ENCODE measurements around the gene APC2.
"Not testable (repeated sequence)": the region's sequence is repeated elsewhere in the genome, so short reads cannot be mapped to it uniquely, and the experiment has no call there.

Gene APC2

DNA sequence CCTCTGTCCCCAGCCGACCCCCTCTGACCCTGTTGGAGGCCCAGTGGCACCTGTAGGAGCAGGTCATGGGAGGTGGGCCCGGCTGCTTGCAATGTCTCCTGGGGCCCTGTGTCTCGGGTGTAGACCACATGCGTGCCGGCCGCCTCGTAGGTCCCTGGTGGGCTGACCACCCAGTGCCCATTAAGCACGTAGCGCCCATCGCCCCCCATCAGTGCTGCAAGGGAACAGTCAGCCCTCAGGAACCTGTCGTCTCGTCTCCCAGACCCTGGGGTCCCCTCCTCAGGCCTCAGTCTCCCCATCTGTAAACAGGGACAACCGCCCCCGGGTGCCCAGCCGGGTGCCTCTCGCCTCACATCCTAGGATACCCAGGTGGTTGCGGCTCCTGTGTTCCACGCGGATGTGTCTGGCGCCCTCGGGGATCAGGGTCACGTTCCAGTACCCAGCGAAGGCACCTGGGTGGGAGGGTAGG, 57.3 kb downstream of the APC2 start:
- no peak for DNase-seq (ENCODE audit: low read depth, low spot score)
- H3K27ac ChIP-seq = peak overlapping the region; percentile 60

DNA sequence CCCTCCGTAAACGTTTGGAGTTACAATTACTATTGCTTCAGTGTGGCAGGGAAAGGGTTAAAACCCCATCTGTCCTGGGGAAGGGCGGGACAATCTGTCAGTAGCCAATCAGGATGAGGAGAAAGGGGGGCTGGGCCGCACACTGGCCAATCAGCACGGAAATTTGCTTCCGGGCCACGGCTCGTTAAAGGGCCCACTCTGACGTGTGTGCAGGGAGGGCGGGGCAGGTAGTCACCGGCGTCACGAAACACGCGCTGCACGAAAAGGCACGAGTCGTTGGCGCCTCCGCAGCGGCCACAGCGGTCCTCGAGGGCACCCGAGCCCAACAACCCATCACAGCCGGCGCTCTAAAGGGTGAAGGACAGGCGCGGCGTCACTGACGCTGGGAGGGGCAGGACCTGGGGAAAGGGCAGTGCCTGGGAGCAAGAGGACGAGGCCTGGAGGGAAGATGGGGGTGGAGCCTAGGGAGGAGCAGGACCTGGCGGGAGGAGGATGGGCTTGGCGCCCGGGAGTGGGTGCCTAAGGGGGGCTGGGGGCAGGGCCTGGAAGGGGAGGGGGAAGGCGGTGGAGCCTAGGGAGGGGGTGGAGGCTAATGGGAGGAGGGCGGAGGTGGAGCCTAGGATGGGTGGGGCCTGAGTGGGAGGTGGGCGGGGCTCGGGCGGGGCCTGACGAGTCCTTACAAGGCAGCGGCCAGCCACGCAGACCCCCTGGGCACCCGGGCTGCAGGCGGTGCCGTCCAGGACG, 58.0 kb downstream of the APC2 start:
- H3K27ac ChIP-seq = peak overlapping the region; percentile 60
- DNase-seq (ENCODE audit: low read depth, low spot score) = peak; percentile 73

- DNase-seq (ENCODE audit: low read depth, low spot score) = no peak
- H3K27ac ChIP-seq = peak overlapping the region; percentile 60
Observed at GRCh38 chr19:1508507-1508856, 58.6 kb downstream of the APC2 start.

- DNase-seq (ENCODE audit: low read depth, low spot score) = no peak
- H3K27ac ChIP-seq = no peak overlapping the region
Observed at GRCh38 chr19:1509602-1510441, 59.9 kb downstream of the APC2 start.

- no peak overlapping the region for H3K27ac ChIP-seq
- DNase-seq (ENCODE audit: low read depth, low spot score) = no peak
Observed at GRCh38 chr19:1510442-1510806, 60.5 kb downstream of the APC2 start.

- no peak for DNase-seq (ENCODE audit: low read depth, low spot score)
Observed at GRCh38 chr19:1510807-1511206, 60.9 kb downstream of the APC2 start.

DNA sequence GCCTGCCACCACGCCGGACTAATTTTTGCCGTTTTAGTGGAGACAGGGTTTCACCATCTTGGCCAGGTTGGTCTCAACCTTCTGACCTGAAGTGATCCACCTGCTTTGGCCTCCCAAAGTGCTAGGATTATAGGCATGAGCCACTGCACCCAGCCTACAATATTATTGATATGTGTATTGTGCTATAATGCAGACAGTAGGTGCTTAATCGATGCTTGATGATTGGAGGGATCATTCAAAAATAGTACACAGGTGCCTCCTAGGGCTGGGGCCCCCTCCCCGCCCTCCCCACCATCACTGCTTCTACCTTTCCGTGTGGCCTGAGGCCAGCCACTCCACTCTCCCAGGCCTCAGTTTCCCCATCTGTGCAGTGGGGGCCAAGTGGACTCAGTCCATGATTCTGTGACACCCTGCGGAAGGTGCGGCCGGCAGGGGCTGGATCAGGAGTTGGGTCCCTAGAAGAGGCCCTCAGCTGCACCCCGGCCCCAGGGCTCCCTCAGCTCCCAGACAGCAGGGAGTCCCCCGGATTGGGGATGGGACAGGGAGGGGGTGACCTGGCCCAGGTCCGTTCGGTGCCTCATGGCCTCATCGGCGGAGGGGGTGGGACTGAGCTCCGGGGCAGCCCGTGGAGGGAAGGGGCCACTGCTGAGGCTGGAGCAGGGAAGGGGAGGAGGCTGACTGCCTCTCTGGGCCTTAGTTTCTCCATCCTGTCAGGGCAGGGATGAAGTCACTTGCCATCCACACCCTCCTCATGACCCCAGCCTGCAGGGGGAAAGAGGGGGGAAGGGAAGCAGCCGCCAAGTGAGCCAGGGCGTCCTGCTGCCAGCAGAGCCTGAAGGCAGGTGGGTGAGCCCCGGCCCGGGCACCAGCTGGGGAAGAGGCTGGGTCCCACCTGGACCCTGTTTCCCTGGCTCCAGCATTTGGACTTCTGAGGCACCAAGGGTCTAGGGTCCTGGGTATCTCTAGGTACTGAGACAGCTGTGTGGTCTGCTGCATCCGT, 61.7 kb downstream of the APC2 start:
- no peak for DNase-seq (ENCODE audit: low read depth, low spot score)
- no peak overlapping the region for H3K27ac ChIP-seq

More at GRCh38 chr19:1510807-1511206, 60.9 kb downstream of the APC2 start:
- H3K27ac ChIP-seq = no peak overlapping the region

GRCh38 chr19:1512671-1513498, 63.0 kb downstream of the APC2 start, which contains the start of gene ADAMTSL5:
ADAMTSL5 (minus strand) TSS chr19:1513019; CDS start chr19:1510943, 2,076 bp downstream.
- DNase-seq (ENCODE audit: low read depth, low spot score) = no peak
- H3K27ac ChIP-seq = peak within 1 kb of the TSS; percentile 73

GRCh38 chr19:1513499-1514294, 63.8 kb downstream of the APC2 start:
- DNase-seq (ENCODE audit: low read depth, low spot score) = no peak
- peak overlapping the region; percentile 73 for H3K27ac ChIP-seq

DNA sequence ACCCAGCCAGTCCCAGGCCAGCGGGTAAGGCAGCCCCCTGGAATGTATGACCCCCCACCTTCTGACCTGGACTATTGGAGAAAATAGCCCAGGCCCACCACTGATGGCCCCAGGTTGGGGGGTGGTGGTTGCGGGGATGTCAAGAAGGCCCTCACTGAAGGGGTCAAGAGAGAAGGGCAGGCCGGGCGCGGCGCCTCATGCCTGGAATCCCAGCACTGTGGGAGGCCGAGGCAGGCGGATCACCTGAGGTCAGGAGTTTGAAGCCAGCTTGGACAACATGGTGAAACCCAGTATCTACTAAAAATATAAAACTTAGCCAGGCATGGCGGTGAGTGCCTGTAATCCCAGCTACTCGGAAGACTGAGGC, 64.4 kb downstream of the APC2 start:
- H3K27ac ChIP-seq = no peak overlapping the region
- DNase-seq (ENCODE audit: low read depth, low spot score) = no peak

DNA sequence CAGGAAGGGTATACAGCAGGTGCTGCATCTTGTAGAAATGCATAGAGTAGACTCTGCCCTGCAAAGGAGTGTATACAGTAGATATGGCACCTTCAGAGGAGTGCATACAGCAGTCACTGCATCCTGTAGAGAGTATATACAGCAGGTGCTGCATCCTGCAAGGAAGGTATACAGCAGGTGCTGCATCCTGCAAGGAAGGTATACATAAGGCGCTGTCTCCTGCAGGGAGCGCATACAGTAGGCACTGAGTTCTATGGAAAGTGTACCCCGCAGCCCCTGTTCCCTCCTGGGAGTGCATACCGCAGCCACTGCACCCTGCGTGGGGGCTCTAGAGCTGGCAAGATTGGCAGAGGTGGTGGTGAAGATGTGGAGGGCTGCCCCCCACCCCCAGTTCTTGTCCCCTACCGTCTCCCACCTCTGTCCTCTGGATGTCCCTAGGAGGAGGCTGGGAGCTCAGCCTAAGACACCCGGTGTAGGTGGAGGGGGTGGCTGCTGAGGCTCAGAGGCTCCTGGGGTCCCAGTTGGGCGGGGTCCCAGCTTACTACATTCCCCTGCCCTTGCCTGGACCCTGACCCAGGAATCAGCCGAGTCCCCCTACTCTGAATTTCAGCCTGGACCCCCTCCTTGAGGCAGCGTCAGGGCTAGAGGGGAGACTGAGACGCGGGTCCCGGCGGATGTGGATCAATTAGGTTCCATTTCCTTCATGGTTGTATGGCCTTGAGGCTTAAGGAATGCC, 65.2 kb downstream of the APC2 start:
- no peak overlapping the region for H3K27ac ChIP-seq
- no peak for DNase-seq (ENCODE audit: low read depth, low spot score)

GRCh38 chr19:1516395-1516753, 66.5 kb downstream of the APC2 start:
- H3K27ac ChIP-seq = no peak overlapping the region
- DNase-seq (ENCODE audit: low read depth, low spot score) = no peak

DNA sequence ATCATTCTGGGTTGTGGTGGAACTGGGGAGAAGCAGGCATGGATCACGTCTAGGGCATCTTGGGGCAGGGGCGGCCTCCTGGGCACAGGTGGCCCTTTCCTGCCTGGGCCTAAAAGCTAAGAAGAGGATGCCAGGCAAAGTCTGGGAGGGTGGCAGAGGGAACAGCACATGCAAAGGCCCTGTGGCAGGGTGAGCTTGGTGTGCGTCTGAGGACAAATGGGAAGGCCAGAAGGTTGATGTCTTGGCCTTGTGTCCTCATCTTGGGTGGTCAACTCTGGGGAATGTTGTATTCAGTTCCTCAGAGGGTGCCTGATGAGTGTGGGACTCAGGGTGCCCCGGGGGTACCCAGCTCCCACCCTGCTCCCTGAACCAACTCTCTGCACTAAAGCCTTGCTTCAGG, 68.5 kb downstream of the APC2 start:
- no peak for DNase-seq (ENCODE audit: low read depth, low spot score)
- no peak overlapping the region for H3K27ac ChIP-seq

DNA sequence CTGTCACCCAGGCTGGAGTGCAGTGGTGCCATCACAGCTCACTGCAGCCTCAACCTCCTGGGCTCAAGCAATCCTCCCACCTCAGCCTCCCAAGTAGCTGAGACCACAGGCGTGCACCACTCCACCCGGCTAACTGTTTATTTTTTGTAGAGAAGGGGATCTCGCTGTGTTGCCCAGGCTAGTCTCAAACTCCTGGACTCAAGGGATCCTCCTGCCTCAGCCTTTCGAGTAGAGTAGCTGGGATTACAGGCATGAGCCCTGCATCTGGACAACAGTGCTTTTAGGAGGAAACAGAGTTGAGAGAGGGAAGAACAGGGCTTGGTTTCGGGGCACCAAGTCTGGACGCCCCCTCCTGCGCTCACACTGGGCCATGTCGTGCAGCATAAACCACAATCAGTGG, 69.9 kb downstream of the APC2 start:
- not testable (repeated sequence) for DNase-seq (ENCODE audit: low read depth, low spot score)

GRCh38 chr19:1520203-1520780, 70.4 kb downstream of the APC2 start:
- DNase-seq (ENCODE audit: low read depth, low spot score) = no peak
- no peak overlapping the region for H3K27ac ChIP-seq

More for the DNA sequence above, 69.9 kb downstream of the APC2 start:
- not testable (repeated sequence) for H3K27ac ChIP-seq

DNA sequence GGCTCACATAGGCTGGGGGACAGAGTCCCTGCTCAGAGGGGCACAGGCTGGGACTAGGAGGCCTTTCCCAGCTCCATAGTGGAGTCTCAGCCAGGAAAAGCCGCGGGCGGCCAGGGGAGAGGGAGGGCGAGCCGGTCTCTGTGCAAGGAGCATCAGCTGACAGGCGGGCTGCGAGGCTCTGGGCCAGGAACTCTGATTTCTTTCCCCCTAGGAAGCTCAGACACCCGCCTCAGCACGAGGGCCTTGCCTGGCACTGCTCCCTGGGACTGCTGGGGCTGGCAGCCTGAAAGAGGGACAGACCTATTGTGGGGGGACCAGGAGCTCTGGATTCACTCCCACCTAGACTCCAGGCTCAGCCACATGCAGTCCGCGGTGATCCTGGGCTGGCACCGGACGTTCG, 71.7 kb downstream of the APC2 start:
- no peak for DNase-seq (ENCODE audit: low read depth, low spot score)
- no peak overlapping the region for H3K27ac ChIP-seq

GRCh38 chr19:1522061-1522460, 72.1 kb downstream of the APC2 start:
- no peak overlapping the region for H3K27ac ChIP-seq
- no peak for DNase-seq (ENCODE audit: low read depth, low spot score)

DNA sequence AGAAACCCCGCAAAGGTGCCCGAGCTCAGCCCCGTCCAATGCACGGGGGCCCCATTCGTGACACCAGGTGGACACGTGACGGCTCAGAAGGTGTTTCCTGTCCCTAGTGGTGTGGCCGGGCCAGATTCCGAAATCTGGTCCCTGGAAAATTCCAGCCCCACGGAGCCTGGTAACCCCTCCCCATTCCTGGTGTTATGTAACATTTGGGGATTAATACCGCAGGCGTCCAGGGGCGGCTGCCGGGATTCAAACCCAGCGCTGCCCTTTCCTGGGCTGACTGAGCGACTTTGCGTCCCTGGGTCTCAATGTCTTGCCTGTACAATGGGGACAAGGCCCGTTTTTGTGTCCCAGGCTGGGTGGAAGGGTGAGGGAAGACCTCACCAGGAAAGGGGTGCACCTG, 72.9 kb downstream of the APC2 start:
- no peak overlapping the region for H3K27ac ChIP-seq
- no peak for DNase-seq (ENCODE audit: low read depth, low spot score)

All from epithelial cell of prostate (primary cell).